ENCODE results near the gene SPI1.

Gene SPI1

GRCh38 chr11:47415949-47416472, 37.7 kb upstream of the SPI1 start:
- Histone ChIP-seq H3K4me1 (ENCODE audit: control insufficient read depth in 1 of 2, insufficient read depth in 1 of 2, low read depth in 1 of 2, low read length in 1 of 2) (peaks cover 0 to 6% of the 10 kb centered on the region in 2 experiments), H3K27me3 (no peaks in the 10 kb centered on the region), H3K36me3 (peaks cover 70% of the 10 kb centered on the region), H3K27ac (no peak overlapping the region), H3K9me3 (no peaks in the 10 kb centered on the region), H3K4me3 (ENCODE audit: low read depth in 1 of 2, low read length in 1 of 2) (no peak overlapping the region)
- TF ChIP-seq CTCF (IDR thresholded peaks at IDR 0.05): no peak

GRCh38 chr11:47415091-47415854, 36.9 kb upstream of the SPI1 start:
- Histone ChIP-seq H3K9me3 (no peaks in the 10 kb centered on the region), H3K4me3 (ENCODE audit: low read depth in 1 of 2, low read length in 1 of 2) (no peak overlapping the region), H3K27ac (no peak overlapping the region), H3K4me1 (ENCODE audit: control insufficient read depth in 1 of 2, insufficient read depth in 1 of 2, low read depth in 1 of 2, low read length in 1 of 2) (peaks cover 0 to 6% of the 10 kb centered on the region in 2 experiments), H3K36me3 (peaks cover 64% of the 10 kb centered on the region), H3K27me3 (no peaks in the 10 kb centered on the region)
- TF ChIP-seq CTCF (IDR thresholded peaks at IDR 0.05): no peak

- Histone ChIP-seq H3K4me3 (ENCODE audit: low read depth in 1 of 2, low read length in 1 of 2) (no peak overlapping the region), H3K27me3 (no peaks in the 10 kb centered on the region), H3K36me3 (peaks cover 58% of the 10 kb centered on the region), H3K27ac (no peak overlapping the region), H3K9me3 (no peaks in the 10 kb centered on the region), H3K4me1 (ENCODE audit: control insufficient read depth in 1 of 2, insufficient read depth in 1 of 2, low read depth in 1 of 2, low read length in 1 of 2) (peaks cover 0 to 6% of the 10 kb centered on the region in 2 experiments)
- TF ChIP-seq CTCF (IDR thresholded peaks at IDR 0.05): no peak
These were observed 36.3 kb upstream of the SPI1 start for GRCh38 chr11:47414685-47415070.

GRCh38 chr11:47413908-47414684, 35.7 kb upstream of the SPI1 start:
- Histone ChIP-seq H3K9me3 (no peaks in the 10 kb centered on the region), H3K36me3 (peaks cover 55% of the 10 kb centered on the region), H3K4me1 (ENCODE audit: control insufficient read depth in 1 of 2, insufficient read depth in 1 of 2, low read depth in 1 of 2, low read length in 1 of 2) (peaks cover 1 to 10% of the 10 kb centered on the region in 2 experiments), H3K27ac (no peak overlapping the region), H3K4me3 (ENCODE audit: low read depth in 1 of 2, low read length in 1 of 2) (no peak overlapping the region), H3K27me3 (no peaks in the 10 kb centered on the region)
- TF ChIP-seq CTCF (IDR thresholded peaks at IDR 0.05): no peak

- Histone ChIP-seq H3K27ac (no peak overlapping the region), H3K4me3 (ENCODE audit: low read depth in 1 of 2, low read length in 1 of 2) (no peak overlapping the region), H3K9me3 (no peaks in the 10 kb centered on the region), H3K27me3 (no peaks in the 10 kb centered on the region), H3K36me3 (peaks cover 48% of the 10 kb centered on the region), H3K4me1 (ENCODE audit: control insufficient read depth in 1 of 2, insufficient read depth in 1 of 2, low read depth in 1 of 2, low read length in 1 of 2) (peaks cover 7 to 16% of the 10 kb centered on the region in 2 experiments)
- no peak for TF ChIP-seq CTCF (IDR thresholded peaks at IDR 0.05)
These were observed 35.0 kb upstream of the SPI1 start for GRCh38 chr11:47413351-47413750.
